ENCODE data around the gene GLUL.
"Not testable (repeated sequence)": the region's sequence is repeated elsewhere in the genome, so short reads cannot be mapped to it uniquely, and the experiment has no call there.

The GLUL gene

DNA sequence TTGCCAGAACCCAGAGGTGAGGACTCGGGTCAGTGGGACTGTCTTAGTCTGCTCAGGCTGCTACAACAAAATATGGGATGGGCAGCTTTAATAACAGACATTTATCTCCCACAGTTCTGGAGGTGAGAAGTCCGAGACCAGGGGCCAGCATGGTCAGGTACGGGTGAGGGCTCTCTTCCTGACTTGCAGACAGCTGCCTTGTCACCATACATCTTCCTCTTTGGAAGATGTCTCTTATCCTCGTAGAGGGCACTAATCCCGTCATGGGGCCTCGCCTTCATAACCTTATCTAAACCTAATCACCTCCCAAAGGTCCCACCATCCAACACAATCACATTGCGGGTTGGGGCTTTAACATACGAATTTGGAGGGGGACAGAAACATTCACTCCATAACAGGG, 51.9 kb downstream of the GLUL start:
- Histone ChIP-seq H3K27me3 (ENCODE audit: control insufficient read depth, insufficient read depth, low read length) (no peaks in the 10 kb centered on the region), H3K4me1 (ENCODE audit: control insufficient read depth, insufficient read depth, low read length) (no peaks in the 10 kb centered on the region), H3K27ac (ENCODE audit: low read depth, low read length) (no peak overlapping the region), H3K9me3 (ENCODE audit: control insufficient read depth, insufficient read depth, low read length) (no peaks in the 10 kb centered on the region), H3K9ac (ENCODE audit: low read depth, low read length) (no peak overlapping the region), H3K36me3 (ENCODE audit: control insufficient read depth, insufficient read depth, low read length) (no peaks in the 10 kb centered on the region), H3K4me3 (ENCODE audit: low read depth, low read length) (no peak overlapping the region)

GRCh38 chr1:182338806-182339370, 52.7 kb downstream of the GLUL start:
- Histone ChIP-seq H3K9me3 (ENCODE audit: control insufficient read depth, insufficient read depth, low read length) (no peaks in the 10 kb centered on the region), H3K4me3 (ENCODE audit: low read depth, low read length) (no peak overlapping the region), H3K4me1 (ENCODE audit: control insufficient read depth, insufficient read depth, low read length) (no peaks in the 10 kb centered on the region), H3K9ac (ENCODE audit: low read depth, low read length) (no peak overlapping the region), H3K27ac (ENCODE audit: low read depth, low read length) (no peak overlapping the region), H3K36me3 (ENCODE audit: control insufficient read depth, insufficient read depth, low read length) (no peaks in the 10 kb centered on the region), H3K27me3 (ENCODE audit: control insufficient read depth, insufficient read depth, low read length) (no peaks in the 10 kb centered on the region)

DNA sequence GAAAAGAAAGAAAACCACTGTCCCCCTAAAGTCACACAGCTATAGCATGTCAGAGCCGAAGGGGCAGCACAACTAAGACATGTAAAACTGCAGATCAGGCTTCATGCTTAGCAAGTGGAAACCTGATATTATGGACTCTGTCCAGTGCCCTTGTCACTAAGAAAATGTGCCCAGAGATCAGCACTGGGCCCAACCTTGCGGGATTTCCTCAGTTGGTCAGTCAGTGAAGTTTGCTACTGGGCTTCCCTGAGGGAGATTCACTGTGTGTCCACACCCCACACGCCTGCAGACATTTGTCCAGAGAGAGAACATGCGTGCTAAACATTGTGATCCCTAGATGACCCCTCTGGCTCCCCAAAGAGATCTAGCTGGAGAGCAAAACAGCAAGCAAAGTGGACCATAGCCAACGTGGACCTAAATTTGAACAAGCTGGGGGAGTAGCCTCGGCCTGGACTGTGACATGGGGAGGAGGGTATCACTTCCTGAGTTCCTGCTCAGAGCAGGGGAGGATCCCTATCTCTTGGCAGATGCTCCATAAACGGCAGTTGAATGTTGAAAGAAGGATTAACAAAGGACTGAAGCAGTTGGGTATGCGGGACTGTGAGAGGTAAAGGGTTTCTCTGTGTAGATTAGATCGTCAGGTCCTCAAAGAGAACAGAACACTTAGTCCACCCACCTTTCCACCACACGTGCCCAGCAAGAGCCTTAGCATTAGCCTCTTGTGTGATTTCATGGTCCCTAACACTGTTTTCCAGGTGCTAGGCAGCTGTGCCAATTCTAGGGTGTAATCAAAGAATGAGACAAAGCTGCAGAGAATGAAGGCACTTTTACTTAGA, 53.6 kb downstream of the GLUL start:
- Histone ChIP-seq H3K27ac (ENCODE audit: low read depth, low read length) (no peak overlapping the region), H3K36me3 (ENCODE audit: control insufficient read depth, insufficient read depth, low read length) (no peaks in the 10 kb centered on the region), H3K9me3 (ENCODE audit: control insufficient read depth, insufficient read depth, low read length) (no peaks in the 10 kb centered on the region), H3K9ac (ENCODE audit: low read depth, low read length) (no peak overlapping the region), H3K27me3 (ENCODE audit: control insufficient read depth, insufficient read depth, low read length) (no peaks in the 10 kb centered on the region), H3K4me1 (ENCODE audit: control insufficient read depth, insufficient read depth, low read length) (no peaks in the 10 kb centered on the region), H3K4me3 (ENCODE audit: low read depth, low read length) (no peak overlapping the region)

DNA sequence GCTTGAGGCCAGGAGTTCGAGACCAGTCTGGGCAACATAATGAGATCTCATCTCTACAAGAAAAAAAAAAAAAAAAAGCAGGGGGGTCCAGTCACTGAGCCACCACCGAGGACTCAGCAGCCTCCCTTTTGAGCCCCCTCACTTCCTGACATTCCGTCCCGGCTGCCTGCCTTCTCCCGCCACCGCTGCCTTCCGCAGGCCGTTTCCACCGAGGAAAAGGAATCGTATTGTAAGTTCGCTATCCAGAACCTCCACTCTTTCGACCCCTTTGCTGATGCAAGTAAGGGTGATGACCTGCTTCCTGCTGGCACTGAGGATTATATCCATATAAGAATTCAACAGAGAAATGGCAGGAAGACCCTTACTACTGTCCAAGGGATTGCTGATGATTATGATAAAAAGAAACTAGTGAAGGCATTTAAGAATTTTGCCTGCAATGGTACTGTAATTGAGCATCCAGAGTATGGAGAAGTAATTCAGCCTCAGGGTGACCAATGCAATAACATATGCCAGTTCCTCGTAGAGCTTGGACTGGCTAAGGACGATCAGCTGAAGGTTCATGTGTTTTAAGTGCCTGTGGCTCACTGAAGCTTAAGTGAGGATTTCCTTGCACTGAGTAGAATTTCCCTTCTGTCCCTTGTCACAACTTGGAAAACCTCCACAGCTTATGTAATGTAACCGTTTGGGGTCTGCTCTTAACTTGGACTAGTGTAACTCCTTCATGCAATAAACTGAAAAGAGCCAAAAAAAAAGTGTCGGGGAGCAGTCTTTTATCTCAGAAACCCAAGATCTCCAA, 55.6 kb downstream of the GLUL start:
- H3K4me3 ChIP-seq (ENCODE audit: low read depth, low read length), result no peak overlapping the region

GRCh38 chr1:182333071-182333571, 58.5 kb downstream of the GLUL start:
- H3K9ac ChIP-seq (ENCODE audit: low read depth, low read length); H3K4me1 ChIP-seq (ENCODE audit: control insufficient read depth, insufficient read depth, low read length); H3K36me3 ChIP-seq (ENCODE audit: control insufficient read depth, insufficient read depth, low read length); H3K4me3 ChIP-seq (ENCODE audit: low read depth, low read length); H3K27ac ChIP-seq (ENCODE audit: low read depth, low read length); H3K9me3 ChIP-seq (ENCODE audit: control insufficient read depth, insufficient read depth, low read length); H3K27me3 ChIP-seq (ENCODE audit: control insufficient read depth, insufficient read depth, low read length): not testable (repeated sequence)

More for the DNA sequence above, 55.6 kb downstream of the GLUL start:
- H3K9ac ChIP-seq (ENCODE audit: low read depth, low read length), result no peak overlapping the region
- no peaks in the 10 kb centered on the region for H3K36me3 ChIP-seq (ENCODE audit: control insufficient read depth, insufficient read depth, low read length)
- no peaks in the 10 kb centered on the region for H3K9me3 ChIP-seq (ENCODE audit: control insufficient read depth, insufficient read depth, low read length)
- peaks cover 6% of the 10 kb centered on the region for H3K4me1 ChIP-seq (ENCODE audit: control insufficient read depth, insufficient read depth, low read length)
- H3K27me3 ChIP-seq (ENCODE audit: control insufficient read depth, insufficient read depth, low read length), result no peaks in the 10 kb centered on the region
- H3K27ac ChIP-seq (ENCODE audit: low read depth, low read length), result no peak overlapping the region

DNA sequence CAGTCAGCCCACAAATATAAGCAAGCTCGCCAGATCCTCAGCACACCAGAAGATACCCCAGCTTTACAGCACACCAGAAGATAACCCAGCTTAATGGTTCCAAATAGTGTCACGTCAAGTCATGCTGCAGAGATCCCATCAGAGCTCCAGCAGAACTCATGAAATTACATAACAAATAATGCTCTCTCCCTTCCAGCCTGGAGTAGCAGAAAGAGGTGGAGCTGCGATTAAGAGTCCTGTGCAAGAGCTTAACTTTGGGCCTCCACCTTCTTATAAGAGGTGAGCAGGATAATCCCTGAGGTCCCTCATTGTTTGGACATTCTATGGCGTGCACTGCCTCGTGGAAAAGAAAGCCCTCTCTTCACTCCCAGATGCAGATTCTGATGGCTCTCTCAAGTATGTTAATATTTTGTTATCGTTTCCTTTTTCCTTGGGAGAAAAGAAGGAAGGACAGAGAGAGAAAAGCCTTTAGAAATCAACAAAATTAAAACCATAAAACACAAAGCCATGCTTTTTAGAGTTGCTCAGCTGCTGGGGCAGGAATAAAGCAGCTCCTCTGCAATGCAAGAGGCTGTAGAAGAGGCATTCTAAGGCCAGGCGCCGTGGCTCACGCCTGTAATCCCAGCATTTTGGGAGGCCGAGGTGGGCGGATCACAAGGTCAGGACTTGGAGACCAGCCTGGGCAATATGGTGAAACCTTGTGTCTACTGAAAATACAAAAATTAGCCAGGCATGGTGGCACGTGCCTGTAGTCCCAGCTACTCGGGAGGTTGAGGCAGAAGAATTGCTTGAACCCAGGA, 59.1 kb downstream of the GLUL start:
- Histone ChIP-seq H3K9me3 (ENCODE audit: control insufficient read depth, insufficient read depth, low read length) (no peaks in the 10 kb centered on the region), H3K9ac (ENCODE audit: low read depth, low read length) (no peak overlapping the region), H3K36me3 (ENCODE audit: control insufficient read depth, insufficient read depth, low read length) (no peaks in the 10 kb centered on the region), H3K27ac (ENCODE audit: low read depth, low read length) (no peak overlapping the region), H3K4me3 (ENCODE audit: low read depth, low read length) (no peak overlapping the region), H3K27me3 (ENCODE audit: control insufficient read depth, insufficient read depth, low read length) (no peaks in the 10 kb centered on the region), H3K4me1 (ENCODE audit: control insufficient read depth, insufficient read depth, low read length) (peaks cover 6% of the 10 kb centered on the region)

All from HUES48 (cell line).